Measurements from ENCODE around the gene MAP4K1.

DNA sequence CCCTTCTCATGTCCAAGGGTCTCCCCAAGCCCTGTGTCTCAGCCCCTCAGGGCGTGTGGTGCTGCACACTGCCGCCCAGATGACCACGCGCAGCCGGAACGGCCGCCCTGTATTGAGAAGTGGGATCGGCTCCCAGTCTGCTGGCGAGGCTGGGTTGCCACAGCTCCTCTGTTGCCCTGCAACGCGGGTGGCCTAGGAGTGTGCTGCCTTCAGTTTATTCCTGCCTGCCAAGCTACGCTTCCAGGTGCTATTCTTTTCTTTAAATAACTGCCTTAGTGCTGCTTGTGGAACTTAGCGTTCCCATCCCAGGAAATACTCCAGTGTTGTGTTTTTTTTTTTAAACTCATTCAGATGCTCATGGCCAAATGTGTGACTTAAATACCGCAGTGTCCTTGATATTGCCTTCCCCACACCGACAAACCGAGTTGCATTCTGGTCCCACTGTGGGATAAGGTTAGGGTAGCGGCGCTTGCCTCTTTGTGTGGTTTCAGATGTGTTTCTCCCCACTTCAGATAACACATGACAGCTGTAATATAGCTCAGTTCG lies 46.3 kb upstream of the MAP4K1 start:
- TF ChIP-seq, protein P1, sequence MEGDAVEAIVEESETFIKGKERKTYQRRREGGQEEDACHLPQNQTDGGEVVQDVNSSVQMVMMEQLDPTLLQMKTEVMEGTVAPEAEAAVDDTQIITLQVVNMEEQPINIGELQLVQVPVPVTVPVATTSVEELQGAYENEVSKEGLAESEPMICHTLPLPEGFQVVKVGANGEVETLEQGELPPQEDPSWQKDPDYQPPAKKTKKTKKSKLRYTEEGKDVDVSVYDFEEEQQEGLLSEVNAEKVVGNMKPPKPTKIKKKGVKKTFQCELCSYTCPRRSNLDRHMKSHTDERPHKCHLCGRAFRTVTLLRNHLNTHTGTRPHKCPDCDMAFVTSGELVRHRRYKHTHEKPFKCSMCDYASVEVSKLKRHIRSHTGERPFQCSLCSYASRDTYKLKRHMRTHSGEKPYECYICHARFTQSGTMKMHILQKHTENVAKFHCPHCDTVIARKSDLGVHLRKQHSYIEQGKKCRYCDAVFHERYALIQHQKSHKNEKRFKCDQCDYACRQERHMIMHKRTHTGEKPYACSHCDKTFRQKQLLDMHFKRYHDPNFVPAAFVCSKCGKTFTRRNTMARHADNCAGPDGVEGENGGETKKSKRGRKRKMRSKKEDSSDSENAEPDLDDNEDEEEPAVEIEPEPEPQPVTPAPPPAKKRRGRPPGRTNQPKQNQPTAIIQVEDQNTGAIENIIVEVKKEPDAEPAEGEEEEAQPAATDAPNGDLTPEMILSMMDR (IDR thresholded peaks at IDR 0.05; ENCODE audit: insufficient read depth, low read length), result no peak
- TF ChIP-seq, protein P2, sequence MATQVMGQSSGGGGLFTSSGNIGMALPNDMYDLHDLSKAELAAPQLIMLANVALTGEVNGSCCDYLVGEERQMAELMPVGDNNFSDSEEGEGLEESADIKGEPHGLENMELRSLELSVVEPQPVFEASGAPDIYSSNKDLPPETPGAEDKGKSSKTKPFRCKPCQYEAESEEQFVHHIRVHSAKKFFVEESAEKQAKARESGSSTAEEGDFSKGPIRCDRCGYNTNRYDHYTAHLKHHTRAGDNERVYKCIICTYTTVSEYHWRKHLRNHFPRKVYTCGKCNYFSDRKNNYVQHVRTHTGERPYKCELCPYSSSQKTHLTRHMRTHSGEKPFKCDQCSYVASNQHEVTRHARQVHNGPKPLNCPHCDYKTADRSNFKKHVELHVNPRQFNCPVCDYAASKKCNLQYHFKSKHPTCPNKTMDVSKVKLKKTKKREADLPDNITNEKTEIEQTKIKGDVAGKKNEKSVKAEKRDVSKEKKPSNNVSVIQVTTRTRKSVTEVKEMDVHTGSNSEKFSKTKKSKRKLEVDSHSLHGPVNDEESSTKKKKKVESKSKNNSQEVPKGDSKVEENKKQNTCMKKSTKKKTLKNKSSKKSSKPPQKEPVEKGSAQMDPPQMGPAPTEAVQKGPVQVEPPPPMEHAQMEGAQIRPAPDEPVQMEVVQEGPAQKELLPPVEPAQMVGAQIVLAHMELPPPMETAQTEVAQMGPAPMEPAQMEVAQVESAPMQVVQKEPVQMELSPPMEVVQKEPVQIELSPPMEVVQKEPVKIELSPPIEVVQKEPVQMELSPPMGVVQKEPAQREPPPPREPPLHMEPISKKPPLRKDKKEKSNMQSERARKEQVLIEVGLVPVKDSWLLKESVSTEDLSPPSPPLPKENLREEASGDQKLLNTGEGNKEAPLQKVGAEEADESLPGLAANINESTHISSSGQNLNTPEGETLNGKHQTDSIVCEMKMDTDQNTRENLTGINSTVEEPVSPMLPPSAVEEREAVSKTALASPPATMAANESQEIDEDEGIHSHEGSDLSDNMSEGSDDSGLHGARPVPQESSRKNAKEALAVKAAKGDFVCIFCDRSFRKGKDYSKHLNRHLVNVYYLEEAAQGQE (IDR thresholded peaks at IDR 0.05; ENCODE audit: insufficient replicate concordance, low read depth), result no peak
